ENCODE results near the gene CELA1. TPM values are rescaled to one million over a fixed set of nuclear protein-coding genes. Genes with fewer than 3 reads are reported as not detected.
"Not testable (repeated sequence)": the region's sequence is repeated elsewhere in the genome, so short reads cannot be mapped to it uniquely, and the experiment has no call there.

Gene CELA1
- total RNA-seq, 4 donors from 2014 or later, result not detected

GRCh38 chr12:51307655-51308593 lies 38.6 kb downstream of the CELA1 start:
- no peak for TF ChIP-seq EP300 (IDR thresholded peaks at IDR 0.05)
- no peak for TF ChIP-seq POLR2AphosphoS5 (IDR thresholded peaks at IDR 0.05)
- TF ChIP-seq POLR2A (IDR thresholded peaks at IDR 0.05; ENCODE audit: low read depth), result no peak
- TF ChIP-seq CTCF (IDR thresholded peaks at IDR 0.05), result no peak
- no peak overlapping the region for H3K4me3 ChIP-seq
- H3K27me3 ChIP-seq, result no peaks in the 10 kb centered on the region
- no peak for DNase-seq (ENCODE audit: extremely low spot score)
- WGBS, result 79% methylated on average over 6 of the region's 6 CpGs
- no peak overlapping the region for H3K27ac ChIP-seq (replicated peaks in 1 of 4)
- intact Hi-C loops (cut with DNase I), result no loop called here
- H3K9me3 ChIP-seq, result no peaks in the 10 kb centered on the region
- H3K36me3 ChIP-seq, result no peaks in the 10 kb centered on the region
- no peaks in the 10 kb centered on the region for H3K4me1 ChIP-seq

- WGBS, result 80% methylated on average over 5 of the region's 5 CpGs
- TF ChIP-seq POLR2A (IDR thresholded peaks at IDR 0.05; ENCODE audit: low read depth) (no peak), EP300 (IDR thresholded peaks at IDR 0.05) (no peak), POLR2AphosphoS5 (IDR thresholded peaks at IDR 0.05) (no peak), CTCF (IDR thresholded peaks at IDR 0.05) (no peak)
- intact Hi-C loops (cut with DNase I), result no loop called here
- no peaks in the 10 kb centered on the region for H3K36me3 ChIP-seq
- H3K4me1 ChIP-seq, result no peaks in the 10 kb centered on the region
- no peak overlapping the region for H3K4me3 ChIP-seq
- no peak overlapping the region for H3K27ac ChIP-seq (replicated peaks in 1 of 4)
- H3K9me3 ChIP-seq, result no peaks in the 10 kb centered on the region
- DNase-seq (ENCODE audit: extremely low spot score), result no peak
- H3K27me3 ChIP-seq, result peaks cover 0 to 5% (median 0%) of the 10 kb centered on the region in 4 donors
Observed at GRCh38 chr12:51306507-51306906, 40.0 kb downstream of the CELA1 start.

GRCh38 chr12:51300768-51301167 lies 45.7 kb downstream of the CELA1 start:
- H3K27ac ChIP-seq (replicated peaks in 1 of 4); DNase-seq (ENCODE audit: extremely low spot score); H3K27me3 ChIP-seq; H3K9me3 ChIP-seq; H3K4me1 ChIP-seq; H3K36me3 ChIP-seq; H3K4me3 ChIP-seq; intact Hi-C loops (cut with DNase I): not testable (repeated sequence)
- WGBS, result 84% methylated on average over 10 of the region's 10 CpGs

- no peak overlapping the region for H3K27ac ChIP-seq (replicated peaks in 1 of 4)
- no peaks in the 10 kb centered on the region for H3K9me3 ChIP-seq
- no peaks in the 10 kb centered on the region for H3K27me3 ChIP-seq
- TF ChIP-seq EP300 (IDR thresholded peaks at IDR 0.05), result no peak
- no peak for TF ChIP-seq POLR2AphosphoS5 (IDR thresholded peaks at IDR 0.05)
- no peak for TF ChIP-seq CTCF (IDR thresholded peaks at IDR 0.05)
- TF ChIP-seq POLR2A (IDR thresholded peaks at IDR 0.05; ENCODE audit: low read depth), result no peak
- WGBS, result 80% methylated on average over 5 of the region's 5 CpGs
- intact Hi-C loops (cut with DNase I), result no loop called here
- no peak for DNase-seq (ENCODE audit: extremely low spot score)
- no peak overlapping the region for H3K4me3 ChIP-seq
- H3K4me1 ChIP-seq, result no peaks in the 10 kb centered on the region
- H3K36me3 ChIP-seq, result no peaks in the 10 kb centered on the region
Observed at GRCh38 chr12:51295651-51296050, 50.8 kb downstream of the CELA1 start.

GRCh38 chr12:51294097-51294496 lies 52.4 kb downstream of the CELA1 start:
- DNase-seq (ENCODE audit: extremely low spot score); H3K27ac ChIP-seq (replicated peaks in 1 of 4); H3K36me3 ChIP-seq; H3K9me3 ChIP-seq; H3K4me3 ChIP-seq; intact Hi-C loops (cut with DNase I); H3K4me1 ChIP-seq; H3K27me3 ChIP-seq: not testable (repeated sequence)
- 85% methylated on average over 10 of the region's 10 CpGs for WGBS

GRCh38 chr12:51293696-51294095 lies 52.8 kb downstream of the CELA1 start:
- DNase-seq (ENCODE audit: extremely low spot score), result no peak
- intact Hi-C loops (cut with DNase I), result no loop called here
- Histone ChIP-seq H3K9me3 (no peaks in the 10 kb centered on the region), H3K4me3 (no peak overlapping the region), H3K27ac (replicated peaks in 1 of 4) (no peak overlapping the region), H3K4me1 (no peaks in the 10 kb centered on the region), H3K27me3 (no peaks in the 10 kb centered on the region), H3K36me3 (no peaks in the 10 kb centered on the region)
- TF ChIP-seq EP300 (IDR thresholded peaks at IDR 0.05), result no peak
- TF ChIP-seq POLR2A (IDR thresholded peaks at IDR 0.05; ENCODE audit: low read depth), result no peak
- TF ChIP-seq CTCF (IDR thresholded peaks at IDR 0.05), result no peak
- no peak for TF ChIP-seq POLR2AphosphoS5 (IDR thresholded peaks at IDR 0.05)

- H3K27ac ChIP-seq (replicated peaks in 1 of 4); H3K36me3 ChIP-seq; H3K27me3 ChIP-seq; DNase-seq (ENCODE audit: extremely low spot score); H3K4me1 ChIP-seq; H3K9me3 ChIP-seq; intact Hi-C loops (cut with DNase I); H3K4me3 ChIP-seq: not testable (repeated sequence)
- 83% methylated on average over 8 of the region's 9 CpGs for WGBS
Observed at GRCh38 chr12:51291603-51292513, 54.6 kb downstream of the CELA1 start.
